Renal cortical epithelial cell (primary cell): ENCODE measurements around the gene DNPH1. TPM values are rescaled to one million over a fixed set of nuclear protein-coding genes. Genes with fewer than 3 reads are reported as not detected.

Experiments
- DNase-seq: peaks from one replicate; pipeline ENCODE4 v3.0.0-alpha.2; 2011; ENCODE audit warnings: low read depth
- total RNA-seq: library from RNA; depleted of rRNA; stranded (reverse); fragments of >200 nt; gene quantifications from 2 replicates; pipeline ENCODE4 v1.2.3, GENCODE V29; 2014

The DNPH1 gene
- total RNA-seq, 1 donor from 2014 or later = 37.1 TPM

- peak; percentile 45 for DNase-seq
These were observed 47.1 kb downstream of the DNPH1 start, which contains the start of gene CUL9 for GRCh38 chr6:43181942-43182860. TSS of gene CUL9 (plus strand) at chr6:43182196. CDS start at chr6:43184311, 2,115 bp downstream.

GRCh38 chr6:43181621-43181941 lies 47.7 kb downstream of the DNPH1 start:
- peak; percentile 29 for DNase-seq

DNA sequence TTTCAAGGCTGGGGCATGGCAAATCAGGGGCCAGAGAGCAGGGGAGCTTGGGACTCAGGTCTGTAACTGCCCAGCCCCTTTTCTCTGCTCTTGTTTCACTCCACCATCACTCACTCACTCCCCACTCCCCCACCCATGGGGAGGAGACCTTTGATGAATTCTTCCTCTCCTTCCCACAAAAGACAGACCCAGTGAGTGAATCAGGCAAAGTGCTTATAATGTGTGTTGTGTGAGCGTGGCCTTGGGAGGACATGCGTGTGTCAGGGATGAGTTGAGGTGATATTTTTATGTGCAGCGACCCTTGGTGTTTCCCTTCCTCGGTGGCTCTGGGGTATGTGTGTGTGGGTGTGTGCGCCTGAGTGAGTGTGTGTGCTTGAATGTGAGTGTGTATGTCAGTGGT lies 48.3 kb downstream of the DNPH1 start:
- no peak for DNase-seq

DNA sequence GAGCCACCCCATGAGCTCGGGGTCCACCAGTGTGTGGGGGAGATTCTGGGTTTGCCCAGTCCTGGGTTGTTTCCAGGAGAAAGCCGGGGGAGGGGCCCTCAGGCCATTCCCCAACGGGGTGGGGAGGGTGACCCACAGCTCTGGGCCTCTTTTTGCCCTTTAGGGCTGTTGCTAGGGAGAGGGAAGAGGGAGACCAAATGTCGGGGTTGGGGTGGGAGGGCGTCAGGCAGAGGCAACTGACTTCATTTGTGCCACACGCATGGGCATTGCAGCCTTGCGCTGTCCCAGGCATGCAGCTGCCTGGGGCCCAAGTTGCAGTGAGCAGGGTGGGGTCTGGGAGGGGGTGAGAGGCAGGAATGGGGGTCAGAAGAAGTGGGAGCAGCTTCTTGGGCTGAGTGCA lies 49.2 kb downstream of the DNPH1 start:
- no peak for DNase-seq

GRCh38 chr6:43178951-43179830 lies 50.1 kb downstream of the DNPH1 start:
- DNase-seq = no peak

GRCh38 chr6:43178150-43178549 lies 51.1 kb downstream of the DNPH1 start:
- DNase-seq = no peak

DNA sequence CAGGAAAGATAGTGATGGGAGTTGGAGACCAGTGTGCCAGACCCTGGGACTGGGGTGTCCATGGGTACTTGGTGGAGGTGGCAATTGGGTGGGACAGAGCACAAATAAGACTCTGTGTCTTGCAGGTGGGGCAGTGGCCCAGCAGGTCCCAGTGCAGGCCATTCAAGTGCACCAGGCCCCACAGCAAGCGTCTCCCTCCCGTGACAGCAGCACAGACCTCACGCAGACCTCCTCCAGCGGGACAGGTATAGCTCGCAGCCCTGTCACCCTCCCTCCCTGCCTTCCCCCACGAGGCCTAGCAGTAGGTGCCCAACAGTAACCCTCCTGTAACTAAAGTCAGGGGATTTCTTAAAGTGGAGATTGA lies 52.9 kb downstream of the DNPH1 start:
- no peak for DNase-seq

DNA sequence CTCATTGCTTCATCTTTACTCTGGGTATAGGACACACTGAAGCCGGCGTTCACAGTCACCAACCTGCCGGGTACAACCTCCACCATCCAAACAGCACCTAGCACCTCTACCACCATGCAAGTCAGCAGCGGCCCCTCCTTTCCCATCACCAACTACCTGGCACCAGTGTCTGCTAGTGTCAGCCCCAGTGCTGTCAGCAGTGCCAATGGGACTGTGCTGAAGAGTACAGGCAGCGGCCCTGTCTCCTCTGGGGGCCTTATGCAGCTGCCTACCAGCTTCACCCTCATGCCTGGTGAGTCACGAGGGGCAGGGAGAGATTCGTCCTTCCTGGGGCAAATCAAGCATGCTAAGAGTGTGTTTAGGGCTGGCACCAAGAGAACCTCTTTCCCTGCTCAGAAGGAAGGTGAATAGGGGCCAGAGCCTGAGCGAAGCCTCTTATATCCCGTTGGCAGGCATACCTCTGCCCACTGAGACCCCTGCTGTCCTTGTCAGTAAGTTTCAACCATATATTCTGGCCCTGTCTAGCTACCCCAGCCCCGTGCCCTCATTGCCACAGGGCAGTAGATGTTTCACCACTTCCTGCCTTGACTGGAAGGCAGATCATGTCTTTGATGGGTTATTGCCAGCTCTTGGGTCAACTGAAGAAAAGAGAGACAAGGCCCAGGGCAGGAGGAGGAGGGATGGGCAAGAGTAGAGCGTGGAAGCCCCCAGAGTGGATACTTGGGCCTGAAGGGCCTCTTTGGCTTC lies 53.4 kb downstream of the DNPH1 start:
- DNase-seq = no peak

Other genes with a start within 250 kb of the DNPH1 start
- 42.9 and 47.8 TPM in 2 replicates for gene PPP2R5D, start 244.9 kb downstream of the DNPH1 start, total RNA-seq
- gene MEA1, start 215.5 kb downstream of the DNPH1 start, total RNA-seq = 38.3 and 46.9 TPM in 2 replicates
- 60.7 and 111 TPM in 2 replicates for gene KLHDC3, start 215.2 kb downstream of the DNPH1 start, total RNA-seq
- gene RRP36, start 207.9 kb downstream of the DNPH1 start, total RNA-seq = 93.5 and 166 TPM in 2 replicates
- gene CUL7, start 175.6 kb downstream of the DNPH1 start, total RNA-seq = 28.0 and 45.0 TPM in 2 replicates
- 17.9 and 25.4 TPM in 2 replicates for gene MRPL2, start 170.0 kb downstream of the DNPH1 start, total RNA-seq
- 17.0 and 29.3 TPM in 2 replicates for gene KLC4, start 169.8 kb downstream of the DNPH1 start, total RNA-seq
- 81.3 and 141 TPM in 2 replicates for gene PTK7, start 153.2 kb downstream of the DNPH1 start, total RNA-seq
- 14.2 and 20.9 TPM in 2 replicates for gene SRF, start 58.2 kb downstream of the DNPH1 start, total RNA-seq
- 20.3 and 43.4 TPM in 2 replicates for gene CUL9, start 47.3 kb downstream of the DNPH1 start, total RNA-seq
- gene TTBK1, start 14.0 kb upstream of the DNPH1 start, total RNA-seq = 0.10 TPM in 1 of 2 replicates, not detected in the other
- gene SLC22A7, start 68.8 kb upstream of the DNPH1 start, total RNA-seq = not detected in 2 replicates
- 0.25 TPM in 1 of 2 replicates, not detected in the other for gene CRIP3, start 79.3 kb upstream of the DNPH1 start, total RNA-seq
- gene ZNF318, start 140.2 kb upstream of the DNPH1 start, total RNA-seq = 3.8 and 11.6 TPM in 2 replicates
- gene ABCC10, start 198.1 kb upstream of the DNPH1 start, total RNA-seq = 13.0 and 19.1 TPM in 2 replicates
- gene DLK2, start 226.1 kb upstream of the DNPH1 start, total RNA-seq = 1.3 TPM in 1 of 2 replicates, not detected in the other
- 6.4 and 19.6 TPM in 2 replicates for gene TJAP1, start 248.1 kb upstream of the DNPH1 start, total RNA-seq